ENCODE measurements around the gene COL8A2. TPM values are rescaled to one million over a fixed set of nuclear protein-coding genes. Genes with fewer than 3 reads are reported as not detected.

Gene COL8A2
- total RNA-seq, 2 donors from 2014 or later: 7.9 to 10.7 TPM

DNA sequence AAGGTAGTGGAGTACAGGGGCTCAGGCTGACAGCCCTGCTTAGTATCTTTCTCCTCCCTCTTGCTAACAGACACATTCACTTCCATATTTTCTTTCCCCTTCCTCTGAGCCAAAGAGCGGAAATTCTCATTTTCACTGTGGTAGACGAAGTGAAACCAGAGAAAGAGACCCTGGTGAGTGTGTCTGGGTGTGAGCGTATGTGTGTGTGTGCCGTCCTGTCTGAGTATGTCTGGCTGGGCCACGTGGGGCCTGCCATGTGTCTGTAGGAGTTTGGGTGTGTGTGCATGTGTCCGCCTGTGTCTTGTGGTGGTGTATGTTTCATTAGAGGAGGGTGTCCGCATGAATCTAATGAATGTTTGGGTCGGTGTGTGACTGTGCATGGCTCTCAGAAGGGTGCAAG lies 1.7 kb downstream of the COL8A2 start:
- H3K4me1 ChIP-seq (replicated peaks): no peaks in the 10 kb centered on the region
- no peaks in the 10 kb centered on the region for H3K36me3 ChIP-seq
- TF ChIP-seq POLR2AphosphoS5 (IDR thresholded peaks at IDR 0.05) (no peak), POLR2A (IDR thresholded peaks at IDR 0.05) (no peak)
- TF ChIP-seq, protein P1, sequence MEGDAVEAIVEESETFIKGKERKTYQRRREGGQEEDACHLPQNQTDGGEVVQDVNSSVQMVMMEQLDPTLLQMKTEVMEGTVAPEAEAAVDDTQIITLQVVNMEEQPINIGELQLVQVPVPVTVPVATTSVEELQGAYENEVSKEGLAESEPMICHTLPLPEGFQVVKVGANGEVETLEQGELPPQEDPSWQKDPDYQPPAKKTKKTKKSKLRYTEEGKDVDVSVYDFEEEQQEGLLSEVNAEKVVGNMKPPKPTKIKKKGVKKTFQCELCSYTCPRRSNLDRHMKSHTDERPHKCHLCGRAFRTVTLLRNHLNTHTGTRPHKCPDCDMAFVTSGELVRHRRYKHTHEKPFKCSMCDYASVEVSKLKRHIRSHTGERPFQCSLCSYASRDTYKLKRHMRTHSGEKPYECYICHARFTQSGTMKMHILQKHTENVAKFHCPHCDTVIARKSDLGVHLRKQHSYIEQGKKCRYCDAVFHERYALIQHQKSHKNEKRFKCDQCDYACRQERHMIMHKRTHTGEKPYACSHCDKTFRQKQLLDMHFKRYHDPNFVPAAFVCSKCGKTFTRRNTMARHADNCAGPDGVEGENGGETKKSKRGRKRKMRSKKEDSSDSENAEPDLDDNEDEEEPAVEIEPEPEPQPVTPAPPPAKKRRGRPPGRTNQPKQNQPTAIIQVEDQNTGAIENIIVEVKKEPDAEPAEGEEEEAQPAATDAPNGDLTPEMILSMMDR (IDR thresholded peaks at IDR 0.05): no peak
- 70% methylated on average over 8 of the region's 8 CpGs for WGBS
- DNase-seq (ENCODE audit: low spot score): no peak
- no peak overlapping the region for H3K27ac ChIP-seq
- no peaks in the 10 kb centered on the region for H3K9me3 ChIP-seq
- H3K4me3 ChIP-seq: no peak overlapping the region
- intact Hi-C loops (cut with DNase I): no loop called here
- no peaks in the 10 kb centered on the region for H3K27me3 ChIP-seq (replicated peaks; ENCODE audit: insufficient read depth)

DNA sequence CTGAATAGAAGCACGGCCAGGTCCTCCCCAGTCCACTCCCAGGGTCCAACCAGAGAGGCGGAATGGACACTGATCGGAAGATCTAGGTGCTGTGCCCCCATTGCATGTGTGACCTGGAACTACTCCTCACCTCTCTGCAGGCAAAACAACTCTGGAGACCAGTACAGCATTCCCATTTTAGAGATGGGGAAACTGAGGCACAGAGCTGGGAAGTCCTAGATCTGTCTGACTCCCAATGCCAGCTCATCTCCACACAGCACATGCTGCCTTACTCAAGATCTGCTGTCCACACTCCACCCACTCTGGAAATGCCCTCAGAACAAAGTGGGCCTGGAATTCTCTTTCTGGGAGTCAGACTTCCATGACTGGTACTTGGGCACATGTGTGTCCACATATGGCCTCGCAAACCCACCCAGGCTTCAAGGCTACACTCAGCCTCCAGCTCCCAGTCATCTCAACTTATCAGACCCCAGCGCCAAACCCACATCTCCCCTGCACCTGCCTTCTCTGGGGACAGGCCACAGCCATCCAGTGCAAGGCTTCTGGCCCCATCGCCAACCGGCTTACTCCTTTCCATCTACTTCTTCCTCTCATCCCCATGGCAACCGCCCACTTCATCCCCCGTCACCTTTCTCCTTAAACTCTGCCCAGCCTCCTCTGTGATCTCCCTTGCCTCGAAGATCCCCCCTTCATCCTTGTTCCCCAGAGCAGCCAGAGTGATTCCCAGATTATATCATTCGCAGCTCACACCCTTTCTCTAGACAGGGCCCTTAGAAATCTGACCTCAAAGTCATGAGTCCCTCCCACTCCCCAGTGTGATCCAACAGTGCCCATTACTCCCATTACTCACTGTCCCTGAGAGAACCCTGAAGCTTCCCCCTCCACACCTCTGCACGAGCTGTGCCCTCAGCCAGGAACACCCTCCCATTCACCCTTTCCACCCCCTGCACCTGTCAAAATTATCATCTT lies 2.7 kb downstream of the COL8A2 start:
- TF ChIP-seq POLR2AphosphoS5 (IDR thresholded peaks at IDR 0.05): no peak
- TF ChIP-seq, protein P1 (IDR thresholded peaks at IDR 0.05): no peak
- TF ChIP-seq POLR2A (IDR thresholded peaks at IDR 0.05): no peak
- Histone ChIP-seq H3K4me3 (no peak overlapping the region), H3K4me1 (replicated peaks) (no peaks in the 10 kb centered on the region), H3K9me3 (no peaks in the 10 kb centered on the region), H3K27ac (no peak overlapping the region), H3K36me3 (no peaks in the 10 kb centered on the region), H3K27me3 (replicated peaks; ENCODE audit: insufficient read depth) (no peaks in the 10 kb centered on the region)
- intact Hi-C loops (cut with DNase I): no loop called here
- DNase-seq (ENCODE audit: low spot score): no peak
- 85% methylated on average over 12 of the region's 12 CpGs for WGBS

DNA sequence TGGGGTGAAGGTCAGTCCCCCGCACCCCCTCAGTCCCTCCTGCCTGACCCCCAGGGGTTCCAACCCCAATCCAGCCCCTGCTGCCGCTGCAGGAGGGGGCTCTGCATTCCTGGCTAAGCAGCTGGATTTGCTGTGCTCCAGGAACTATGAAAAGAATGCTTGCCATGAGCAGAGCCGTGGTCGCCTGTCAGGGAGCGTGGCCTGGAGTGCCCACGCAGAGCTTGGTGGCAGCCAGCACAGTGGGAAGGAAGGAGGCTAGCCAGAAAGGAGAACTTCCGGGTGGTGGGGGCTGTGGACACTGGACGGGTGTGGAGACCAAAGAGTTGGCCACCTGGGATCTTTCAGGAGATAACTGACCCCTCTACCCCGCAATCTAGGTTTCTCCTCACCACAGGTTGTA lies 5.6 kb downstream of the COL8A2 start:
- Histone ChIP-seq H3K4me1 (replicated peaks) (no peaks in the 10 kb centered on the region), H3K27me3 (replicated peaks; ENCODE audit: insufficient read depth) (no peaks in the 10 kb centered on the region), H3K9me3 (no peaks in the 10 kb centered on the region), H3K27ac (no peak overlapping the region), H3K4me3 (no peak overlapping the region), H3K36me3 (no peaks in the 10 kb centered on the region)
- no peak for TF ChIP-seq POLR2A (IDR thresholded peaks at IDR 0.05)
- no peak for TF ChIP-seq POLR2AphosphoS5 (IDR thresholded peaks at IDR 0.05)
- TF ChIP-seq, protein P1 (IDR thresholded peaks at IDR 0.05): no peak
- intact Hi-C loops (cut with DNase I): no loop called here
- DNase-seq (ENCODE audit: low spot score): no peak
- WGBS: 43% methylated on average over 9 of the region's 9 CpGs

DNA sequence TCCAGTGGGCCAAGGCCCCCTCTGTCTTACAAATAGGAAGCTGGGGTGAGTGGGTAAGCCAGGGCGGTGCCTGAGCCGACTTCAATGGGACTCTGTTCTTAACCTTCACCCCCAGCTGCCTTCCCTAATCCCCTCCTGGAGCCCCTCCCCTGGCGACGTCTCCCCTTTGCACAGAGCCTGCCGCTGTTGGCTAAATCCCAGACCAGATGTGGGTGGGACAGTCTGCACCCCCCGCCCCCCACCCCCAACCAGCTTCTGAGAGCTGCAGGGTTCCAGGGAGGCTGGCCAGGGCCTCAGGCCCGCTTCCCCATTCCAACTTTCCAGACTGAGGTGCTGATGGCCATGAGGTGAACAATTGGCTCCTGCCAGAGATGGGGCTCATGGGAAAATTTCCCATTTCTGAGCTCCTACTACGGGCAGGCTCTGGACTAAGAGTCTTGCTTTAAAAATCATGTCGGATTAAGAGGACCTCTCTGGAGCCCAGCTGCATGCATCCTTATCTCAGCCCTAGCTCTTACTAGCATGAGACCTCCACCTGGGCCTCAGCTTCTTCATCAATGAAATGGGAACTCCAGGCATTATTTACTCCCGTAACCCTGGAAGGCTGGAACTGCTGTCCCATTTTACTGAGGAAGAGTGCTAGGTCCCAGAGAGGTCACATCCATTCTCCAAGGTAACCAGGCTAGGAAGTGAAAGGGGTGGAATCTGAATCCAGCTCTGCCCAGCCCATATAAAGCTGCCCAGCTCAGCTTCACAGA lies 6.4 kb downstream of the COL8A2 start:
- Histone ChIP-seq H3K27ac (no peak overlapping the region), H3K9me3 (no peaks in the 10 kb centered on the region), H3K36me3 (no peaks in the 10 kb centered on the region), H3K4me3 (no peak overlapping the region), H3K27me3 (replicated peaks; ENCODE audit: insufficient read depth) (no peaks in the 10 kb centered on the region), H3K4me1 (replicated peaks) (no peaks in the 10 kb centered on the region)
- intact Hi-C loops (cut with DNase I): no loop called here
- WGBS: 79% methylated on average over 10 of the region's 10 CpGs
- no peak for TF ChIP-seq POLR2AphosphoS5 (IDR thresholded peaks at IDR 0.05)
- TF ChIP-seq, protein P1 (IDR thresholded peaks at IDR 0.05): no peak
- no peak for TF ChIP-seq POLR2A (IDR thresholded peaks at IDR 0.05)
- no peak for DNase-seq (ENCODE audit: low spot score)

Measured in prostate gland (tissue), 2 donors.